Peyer's patch (tissue), 4 donors: ENCODE measurements around the gene FARP2. TPM values are rescaled to one million over a fixed set of nuclear protein-coding genes. Genes with fewer than 3 reads are reported as not detected.
A peak's percentile ranks its signal among the peaks of the same experiment; 100 is the strongest.
"Not testable (repeated sequence)": the region's sequence is repeated elsewhere in the genome, so short reads cannot be mapped to it uniquely, and the experiment has no call there.

Source experiments
- DNase-seq, 3 donors: peaks; one replicate each; pipeline ENCODE4 v3.0.0-alpha.2; 2017 to 2019
- H3K27ac ChIP-seq, 4 donors: fragments of 200-600 bp; sonication (generic); one replicate each; pipeline ENCODE4 v1.5.1; 2016 to 2019
- H3K27me3 ChIP-seq, 2 donors: fragments of 200-600 bp; sonication (generic); one replicate each; pipeline ENCODE4 v1.5.1; 2019
- H3K36me3 ChIP-seq, 3 donors: fragments of 200-600 bp; sonication (generic); one replicate each; pipeline ENCODE4 v1.5.1; 2016 to 2019
- H3K4me1 ChIP-seq, 4 donors: fragments of 200-600 bp; sonication (generic); one replicate each; pipeline ENCODE4 v1.5.1; 2016 to 2019
- H3K4me3 ChIP-seq, 4 donors: fragments of 200-600 bp; sonication (generic); 1 replicate in 3 of 4; 2 replicates in 1 of 4; pipeline ENCODE4 v1.5.1; 2016 to 2019; ENCODE audit warnings: mild to moderate bottlenecking in 1 of 4
- H3K9me3 ChIP-seq, 4 donors: fragments of 200-600 bp; sonication (generic); one replicate each; pipeline ENCODE4 v1.5.1; 2016 to 2019; ENCODE audit warnings: mild to moderate bottlenecking in 1 of 4
- CTCF ChIP-seq, 6 experiments: fragments of 450-650 bp in 4 of 6; fragments of 200-600 bp in 2 of 6; sonication (generic) in 1 of 6; IDR thresholded peaks; one replicate each; pipeline ENCODE4 v1.5.1; 2017 to 2019; ENCODE audit warnings: antibody characterized with exemption in 6 of 6, mild to moderate bottlenecking in 3 of 6, moderate library complexity in 1 of 6
- POLR2A ChIP-seq, 2 donors: fragments of 450-650 bp; IDR thresholded peaks; one replicate each; pipeline ENCODE4 v1.5.1; 2017; ENCODE audit warnings: antibody characterized with exemption in 2 of 2, mild to moderate bottlenecking in 2 of 2, moderate library complexity in 2 of 2
- total RNA-seq, 4 donors: library from RNA; depleted of rRNA; stranded (reverse); fragments of >200 nt; gene quantifications; one replicate each; pipeline ENCODE4 v1.1.0, GENCODE V29; 2016

The FARP2 gene
- total RNA-seq, 4 donors from 2014 or later, result 107 to 169 (median 140) TPM

GRCh38 chr2:241443486-241444223, 87.6 kb downstream of the FARP2 start:
- Histone ChIP-seq H3K27me3 (no peaks in the 10 kb centered on the region), H3K4me1 (no peaks in the 10 kb centered on the region), H3K36me3 (peaks cover 0 to 86% (median 3%) of the 10 kb centered on the region in 3 donors), H3K9me3 (no peaks in the 10 kb centered on the region), H3K4me3 (no peak overlapping the region), H3K27ac (no peak overlapping the region)
- TF ChIP-seq POLR2A (IDR thresholded peaks at IDR 0.05) (no peak), CTCF (IDR thresholded peaks at IDR 0.05) (no peak)
- DNase-seq, result peak in 2 of 3 donors; percentile 86 to 91

- no peak for DNase-seq
Observed at GRCh38 chr2:241445426-241445825, 89.3 kb downstream of the FARP2 start.

GRCh38 chr2:241450092-241450491, 94.0 kb downstream of the FARP2 start:
- DNase-seq, H3K4me1 ChIP-seq, H3K27me3 ChIP-seq, H3K9me3 ChIP-seq, H3K4me3 ChIP-seq, H3K27ac ChIP-seq: not testable (repeated sequence)
- peaks cover 0 to 40% (median 0%) of the 10 kb centered on the region in 3 donors for H3K36me3 ChIP-seq

More at GRCh38 chr2:241445426-241445825, 89.3 kb downstream of the FARP2 start:
- no peak overlapping the region for H3K4me3 ChIP-seq
- peaks cover 0 to 82% (median 3%) of the 10 kb centered on the region in 3 donors for H3K36me3 ChIP-seq
- no peaks in the 10 kb centered on the region for H3K4me1 ChIP-seq
- no peak for TF ChIP-seq CTCF (IDR thresholded peaks at IDR 0.05)
- TF ChIP-seq POLR2A (IDR thresholded peaks at IDR 0.05), result no peak
- no peaks in the 10 kb centered on the region for H3K9me3 ChIP-seq
- no peaks in the 10 kb centered on the region for H3K27me3 ChIP-seq
- H3K27ac ChIP-seq, result no peak overlapping the region

- DNase-seq, result no peak
- H3K4me3 ChIP-seq, result no peak overlapping the region
- H3K9me3 ChIP-seq, result no peaks in the 10 kb centered on the region
- no peak for TF ChIP-seq POLR2A (IDR thresholded peaks at IDR 0.05)
- no peak for TF ChIP-seq CTCF (IDR thresholded peaks at IDR 0.05)
- H3K27ac ChIP-seq, result no peak overlapping the region
- H3K4me1 ChIP-seq, result no peaks in the 10 kb centered on the region
- H3K27me3 ChIP-seq, result no peaks in the 10 kb centered on the region
- peaks cover 0 to 29% (median 0%) of the 10 kb centered on the region in 3 donors for H3K36me3 ChIP-seq
Observed at GRCh38 chr2:241451840-241452506, 95.9 kb downstream of the FARP2 start.

GRCh38 chr2:241453919-241454318, 97.8 kb downstream of the FARP2 start:
- H3K4me1 ChIP-seq, H3K27ac ChIP-seq, H3K4me3 ChIP-seq, DNase-seq, H3K9me3 ChIP-seq, H3K27me3 ChIP-seq: not testable (repeated sequence)
- peaks cover 0 to 12% (median 0%) of the 10 kb centered on the region in 3 donors for H3K36me3 ChIP-seq

- no peaks in the 10 kb centered on the region for H3K4me1 ChIP-seq
- H3K4me3 ChIP-seq, result no peak overlapping the region
- no peak for DNase-seq
- H3K27ac ChIP-seq, result no peak overlapping the region
- peaks cover 0 to 6% (median 0%) of the 10 kb centered on the region in 3 donors for H3K36me3 ChIP-seq
- no peaks in the 10 kb centered on the region for H3K9me3 ChIP-seq
- no peaks in the 10 kb centered on the region for H3K27me3 ChIP-seq
- TF ChIP-seq CTCF (IDR thresholded peaks at IDR 0.05) (no peak), POLR2A (IDR thresholded peaks at IDR 0.05) (no peak)
Observed at GRCh38 chr2:241454837-241455485, 98.9 kb downstream of the FARP2 start.
